Psoas muscle (tissue), 8 donors: ENCODE measurements around the gene MAP3K5. TPM values are rescaled to one million over a fixed set of nuclear protein-coding genes. Genes with fewer than 3 reads are reported as not detected.

Source experiments
- ATAC-seq, 4 donors: fragments of 200-7000 bp; cut with Tn5 transposase; one replicate each; pipeline ENCODE4 v1.9.1; 2020; ENCODE audit warnings: moderate library complexity in 3 of 4, mild to moderate bottlenecking in 2 of 4
- DNase-seq, 2 donors: peaks; one replicate each; pipeline ENCODE4 v3.0.0-alpha.2; 2020
- H3K27ac ChIP-seq: fragments of 200-600 bp; one replicate; pipeline ENCODE4 v1.8.0; 2022
- H3K27me3 ChIP-seq, 3 donors: fragments of 200-600 bp in 1 of 3; one replicate each; pipeline versions ENCODE4 v1.6.1 to v1.8.0; 2013 to 2022; ENCODE audit warnings: low read length in 2 of 3, mild to moderate bottlenecking in 2 of 3, moderate library complexity in 1 of 3; ENCODE audit not compliant: insufficient read depth in 3 of 3
- H3K36me3 ChIP-seq, 2 donors: fragments of 200-600 bp in 1 of 2; one replicate each; pipeline versions ENCODE4 v1.6.1 to v1.8.0; 2013 to 2022; ENCODE audit warnings: low read depth in 1 of 2, mild to moderate bottlenecking in 1 of 2, moderate library complexity in 1 of 2; ENCODE audit not compliant: insufficient read depth in 1 of 2
- H3K4me1 ChIP-seq: fragments of 200-600 bp; one replicate; pipeline ENCODE4 v1.8.0; 2022
- H3K4me3 ChIP-seq: fragments of 200-600 bp; one replicate; pipeline ENCODE4 v1.8.0; 2022; ENCODE audit warnings: mild to moderate bottlenecking
- H3K9me3 ChIP-seq: fragments of 200-600 bp; one replicate; pipeline ENCODE4 v1.8.0; 2022
- CTCF ChIP-seq: fragments of 200-600 bp; IDR thresholded peaks from one replicate; pipeline ENCODE4 v1.8.0; 2022; ENCODE audit warnings: antibody characterized with exemption
- WGBS, 3 donors: extraction: QIAGEN DNeasy Blood & Tissue Kit; methylation state at CpG; one replicate each; pipeline versions ENCODE4 v1.1.6 to v1.1.7; 2013; 5-methylcytosine and 5-hydroxymethylcytosine counted together
- intact Hi-C, 2 donors: fragments of 100-400 bp; cut with DNase I; formaldehyde crosslinking; loops; one replicate each; pipeline versions ENCODE4 v1.11.0 to v1.14.2; 2022
- polyA plus RNA-seq, 3 donors: library from polyadenylated mRNA; stranded (reverse); fragments of 200-250 nt; gene quantifications; one replicate each; pipeline ENCODE4 v1.2.3, GENCODE V29; 2013
- total RNA-seq, 4 donors: library from RNA; stranded (reverse); fragmentation: NEBNext Ultra II Directional in 2 of 4; extraction: Animal tissue kit (Norgen Biotek cat#: 25700) in 2 of 4; gene quantifications; one replicate each; pipeline versions ENCODE4 v1.2.1 to v1.2.4, GENCODE V29; 2021 to 2023
- donor health status: healthy with polysubstance abuse.
- donor health status: DM: no; HTN: no; CAD: no; lungs with moderate emphysema.
- donor health status: Bipolar disorder and iron deficiency.
- donor health status: healthy.
- donor health status: DM: yes; HTN: yes; CAD: no.
- donor health status: DM: no; HTN: no; CAD: no.
- donor health status: DM: no; HTN: no; CAD: no.
- donor health status: DM: yes; HTN: yes; CAD: no.

The MAP3K5 gene
- total and polyA plus RNA-seq, 7 donors = 0.91 to 8.3 (median 3.8) TPM

GRCh38 chr6:136771306-136771705, 21.0 kb downstream of the MAP3K5 start:
- 42 to 71% (median 62%) methylated on average over 2 of the region's 2 CpGs for WGBS, 3 donors

GRCh38 chr6:136769759-136770158, 22.5 kb downstream of the MAP3K5 start:
- no peak overlapping the region for H3K4me3 ChIP-seq
- TF ChIP-seq CTCF = no peak
- intact Hi-C loops = no loop called here
- ATAC-seq (no peak), DNase-seq (no peak)
- no peaks in the 10 kb centered on the region for H3K36me3 ChIP-seq
- H3K9me3 ChIP-seq = no peaks in the 10 kb centered on the region
- no peak overlapping the region for H3K27ac ChIP-seq
- no peaks in the 10 kb centered on the region for H3K27me3 ChIP-seq
- peaks cover 22% of the 10 kb centered on the region for H3K4me1 ChIP-seq
- 20% methylated on average over 1 of the region's 1 CpG; no CpG with 5 or more reads in 2 of the 3 donors for whole genome bisulfite sequencing, 3 donors

More at GRCh38 chr6:136771306-136771705, 21.0 kb downstream of the MAP3K5 start:
- no peaks in the 10 kb centered on the region for H3K9me3 ChIP-seq
- no peak for TF ChIP-seq CTCF
- no peak overlapping the region for H3K4me3 ChIP-seq
- H3K27me3 ChIP-seq = no peaks in the 10 kb centered on the region
- no peak for ATAC-seq
- intact Hi-C loops = no loop called here
- no peak for DNase-seq
- H3K4me1 ChIP-seq = peaks cover 26% of the 10 kb centered on the region
- H3K27ac ChIP-seq = no peak overlapping the region
- no peaks in the 10 kb centered on the region for H3K36me3 ChIP-seq

DNA sequence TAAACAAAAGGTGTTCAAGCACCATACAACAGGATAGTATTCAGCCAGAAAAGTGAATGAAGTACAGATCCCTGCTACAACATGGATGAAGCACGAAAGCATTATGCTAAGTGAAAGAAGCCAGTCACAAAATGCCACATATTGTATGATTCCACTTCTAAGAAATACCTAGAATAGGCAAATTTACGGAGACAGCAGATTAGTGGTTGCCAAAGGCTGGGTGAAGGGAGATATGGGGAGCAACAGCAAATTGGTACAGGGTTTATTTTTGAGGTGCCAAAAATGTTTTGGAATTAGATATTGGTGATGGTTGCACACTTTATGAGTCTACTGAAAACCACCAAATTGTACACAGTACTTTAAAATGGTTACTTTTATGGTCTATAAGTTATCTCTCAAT, 23.2 kb downstream of the MAP3K5 start:
- no peak overlapping the region for H3K27ac ChIP-seq
- 92 to 99% (median 93%) methylated on average over 2 of the region's 2 CpGs for WGBS, 3 donors
- no peaks in the 10 kb centered on the region for H3K9me3 ChIP-seq
- intact Hi-C loops = no loop called here
- TF ChIP-seq CTCF = no peak
- peaks cover 16% of the 10 kb centered on the region for H3K4me1 ChIP-seq
- no peaks in the 10 kb centered on the region for H3K27me3 ChIP-seq
- ATAC-seq = no peak
- no peak overlapping the region for H3K4me3 ChIP-seq
- H3K36me3 ChIP-seq = no peaks in the 10 kb centered on the region
- DNase-seq = no peak

DNA sequence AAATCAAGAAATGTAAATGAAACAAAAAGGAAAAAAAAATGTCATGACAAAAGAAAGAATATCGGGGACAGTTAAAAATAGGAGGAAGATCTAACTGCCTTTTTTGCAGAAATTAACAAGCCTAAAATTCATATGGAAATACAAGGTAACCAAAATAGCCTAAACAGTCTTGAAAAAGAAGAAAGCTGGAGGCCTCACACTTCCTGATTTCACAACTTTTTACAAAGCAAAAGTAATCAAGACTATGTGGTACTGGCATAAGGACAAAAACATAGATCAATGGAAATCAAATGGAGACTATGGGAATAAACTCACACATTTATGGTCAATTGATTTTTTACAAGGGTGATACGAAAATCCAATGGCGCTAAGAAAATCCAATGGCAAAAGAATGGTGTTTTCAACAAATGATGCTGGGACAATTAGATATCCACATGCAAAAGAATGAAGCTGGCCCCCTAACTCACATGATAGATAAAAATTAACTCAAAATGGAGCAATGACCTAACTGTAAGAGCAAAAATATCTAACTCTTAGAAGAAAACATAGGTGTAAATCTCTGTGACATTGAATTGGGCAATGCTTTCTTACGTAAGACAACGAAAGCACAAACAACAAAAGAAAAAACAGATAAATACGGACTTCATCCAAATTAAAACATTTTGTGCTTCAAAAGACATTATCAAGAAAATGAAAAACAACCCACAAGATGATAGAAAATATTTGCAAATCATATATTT, 24.5 kb downstream of the MAP3K5 start:
- no peak overlapping the region for H3K4me3 ChIP-seq
- H3K9me3 ChIP-seq = no peaks in the 10 kb centered on the region
- peaks cover 12% of the 10 kb centered on the region for H3K4me1 ChIP-seq
- H3K27me3 ChIP-seq = no peaks in the 10 kb centered on the region
- no peak for ATAC-seq
- H3K27ac ChIP-seq = no peak overlapping the region
- no peak for TF ChIP-seq CTCF
- no peak for DNase-seq
- intact Hi-C loops = no loop called here
- 91 to 93% (median 92%) methylated on average over 6 of the region's 6 CpGs for WGBS, 3 donors
- H3K36me3 ChIP-seq = no peaks in the 10 kb centered on the region

- H3K4me1 ChIP-seq = peaks cover 18% of the 10 kb centered on the region
- H3K27me3 ChIP-seq = no peaks in the 10 kb centered on the region
- no peak for TF ChIP-seq CTCF
- no peak for ATAC-seq
- 47 to 77% (median 59%) methylated on average over 2 of the region's 2 CpGs for WGBS, 3 donors
- H3K27ac ChIP-seq = no peak overlapping the region
- H3K9me3 ChIP-seq = no peaks in the 10 kb centered on the region
- intact Hi-C loops = no loop called here
- no peaks in the 10 kb centered on the region for H3K36me3 ChIP-seq
- no peak for DNase-seq
- no peak overlapping the region for H3K4me3 ChIP-seq
Observed at GRCh38 chr6:136767103-136767502, 25.2 kb downstream of the MAP3K5 start.
